Liver (tissue), 9 donors: ENCODE results near the gene E2F4. TPM values are rescaled to one million over a fixed set of nuclear protein-coding genes. Genes with fewer than 3 reads are reported as not detected.

Experiments
- DNase-seq: peaks from one replicate; pipeline ENCODE4 v3.0.0-alpha.2; 2017; ENCODE audit warnings: low spot score
- H3K27ac ChIP-seq, 2 donors: one replicate each; pipeline ENCODE4 v1.7.0; 2013; ENCODE audit warnings: inconsistent platforms in 2 of 2, low read length in 2 of 2, control low read depth in 1 of 2, low read depth in 1 of 2, mild to moderate bottlenecking in 1 of 2
- H3K27me3 ChIP-seq, 4 donors: one replicate each; pipeline versions ENCODE4 v1.6.1 to v1.7.0; 2013; ENCODE audit warnings: low read length in 3 of 4, inconsistent platforms in 1 of 4, mild to moderate bottlenecking in 1 of 4, moderate library complexity in 1 of 4; ENCODE audit not compliant: control insufficient read depth in 4 of 4, insufficient read depth in 4 of 4
- H3K36me3 ChIP-seq, 4 donors: one replicate each; pipeline versions ENCODE4 v1.6.1 to v1.7.0; 2013; ENCODE audit warnings: low read length in 3 of 4, mild to moderate bottlenecking in 3 of 4, low read depth in 1 of 4, moderate library complexity in 1 of 4; ENCODE audit not compliant: control insufficient read depth in 4 of 4, insufficient read depth in 3 of 4
- H3K4me1 ChIP-seq, 4 donors: one replicate each; pipeline versions ENCODE4 v1.6.1 to v1.7.0; 2013; ENCODE audit warnings: low read length in 3 of 4, mild to moderate bottlenecking in 3 of 4, moderate library complexity in 1 of 4; ENCODE audit not compliant: control insufficient read depth in 4 of 4, insufficient read depth in 4 of 4
- H3K4me3 ChIP-seq, 3 donors: one replicate each; pipeline versions ENCODE4 v1.6.1 to v1.7.0; 2013; ENCODE audit warnings: low read length in 3 of 3, control low read depth in 1 of 3, low read depth in 1 of 3, mild to moderate bottlenecking in 1 of 3
- H3K9ac ChIP-seq, 2 donors: one replicate each; pipeline ENCODE4 v1.7.0; 2013; ENCODE audit warnings: low read length in 2 of 2, mild to moderate bottlenecking in 2 of 2, moderate library complexity in 2 of 2, control low read depth in 1 of 2, low read depth in 1 of 2
- H3K9me3 ChIP-seq, 4 donors: one replicate each; pipeline versions ENCODE4 v1.6.1 to v1.7.0; 2013; ENCODE audit warnings: low read length in 3 of 4; ENCODE audit not compliant: control insufficient read depth in 4 of 4
- ATF3 ChIP-seq: IDR thresholded peaks from 2 replicates; pipeline ENCODE4 v1.6.1; 2016; ENCODE audit warnings: antibody characterized with exemption
- CTCF ChIP-seq: fragments of 150-350 bp; IDR thresholded peaks from 2 replicates; pipeline ENCODE4 v1.5.1; 2017; ENCODE audit warnings: improper control_type of control experiment, low read depth, low read length; ENCODE audit not compliant: missing input control
- EGR1 ChIP-seq, 2 donors: IDR thresholded peaks; 2 replicates each; pipeline ENCODE4 v1.6.1; 2016 to 2018; ENCODE audit warnings: antibody characterized with exemption in 2 of 2, low read depth in 2 of 2
- FOXA1 ChIP-seq: IDR thresholded peaks from 2 replicates; pipeline ENCODE4 v1.6.1; 2016; ENCODE audit warnings: antibody characterized with exemption
- FOXA2 ChIP-seq: IDR thresholded peaks from 2 replicates; pipeline ENCODE4 v1.6.1; 2016; ENCODE audit warnings: antibody characterized with exemption
- GABPA ChIP-seq, 2 donors: IDR thresholded peaks in 1 of 2; conservative IDR thresholded peaks in 1 of 2; 2 replicates each; pipeline ENCODE4 v1.6.1; 2016; ENCODE audit warnings: antibody characterized with exemption in 2 of 2, mild to moderate bottlenecking in 1 of 2, moderate library complexity in 1 of 2
- HNF4A ChIP-seq, 2 donors: conservative IDR thresholded peaks; 2 replicates each; pipeline ENCODE4 v1.6.1; 2016; ENCODE audit warnings: antibody characterized with exemption in 2 of 2, mild to moderate bottlenecking in 2 of 2
- HNF4G ChIP-seq: IDR thresholded peaks from 2 replicates; pipeline ENCODE4 v1.6.1; 2016; ENCODE audit warnings: antibody characterized with exemption
- JUND ChIP-seq, 2 donors: IDR thresholded peaks; 2 replicates each; pipeline ENCODE4 v1.6.1; 2016; ENCODE audit warnings: antibody characterized with exemption in 2 of 2
- MAX ChIP-seq: IDR thresholded peaks from 2 replicates; pipeline ENCODE4 v1.6.1; 2016; ENCODE audit warnings: antibody characterized with exemption
- NR2F2 ChIP-seq: IDR thresholded peaks from 2 replicates; pipeline ENCODE4 v1.6.1; 2016; ENCODE audit warnings: antibody characterized with exemption
- RAD21 ChIP-seq, 2 donors: IDR thresholded peaks; 2 replicates each; pipeline ENCODE4 v1.6.1; 2016; ENCODE audit warnings: antibody characterized with exemption in 2 of 2, mild to moderate bottlenecking in 2 of 2
- REST ChIP-seq: IDR thresholded peaks from 2 replicates; pipeline ENCODE4 v1.6.1; 2016; ENCODE audit warnings: antibody characterized with exemption, mild to moderate bottlenecking
- RXRA ChIP-seq, 2 donors: IDR thresholded peaks; 2 replicates each; pipeline ENCODE4 v1.6.1; 2017 to 2018; ENCODE audit warnings: antibody characterized with exemption in 2 of 2, mild to moderate bottlenecking in 1 of 2
- SP1 ChIP-seq: IDR thresholded peaks from 2 replicates; pipeline ENCODE4 v1.6.1; 2018; ENCODE audit warnings: antibody characterized with exemption, mild to moderate bottlenecking
- TAF1 ChIP-seq: conservative IDR thresholded peaks from 2 replicates; pipeline ENCODE4 v1.6.1; 2016; ENCODE audit warnings: antibody characterized with exemption, mild to moderate bottlenecking
- YY1 ChIP-seq: IDR thresholded peaks from 2 replicates; pipeline ENCODE4 v1.6.1; 2016; ENCODE audit warnings: antibody characterized with exemption, mild to moderate bottlenecking
- ZBTB33 ChIP-seq: IDR thresholded peaks from 2 replicates; pipeline ENCODE4 v1.6.1; 2016; ENCODE audit warnings: antibody characterized with exemption
- WGBS: extraction: QIAGEN DNeasy Blood & Tissue Kit; methylation state at CpG from one replicate; pipeline ENCODE4 v1.1.7; 2013; 5-methylcytosine and 5-hydroxymethylcytosine counted together
- polyA plus RNA-seq, 2 donors: library from polyadenylated mRNA; stranded (reverse) in 1 of 2; unstranded in 1 of 2; fragments of 200-250 nt in 1 of 2; fragments of >200 nt in 1 of 2; fragmentation: Nextera tagmentation in 1 of 2; extraction: Ambion mirVana in 1 of 2; gene quantifications; one replicate each; pipeline versions ENCODE4 v1.2.1 to v1.2.3, GENCODE V29; 2013 to 2015
- total RNA-seq, 2 donors: library from RNA; depleted of rRNA; stranded (reverse); fragments of >200 nt; gene quantifications; one replicate each; pipeline ENCODE4 v1.2.3, GENCODE V29; 2014
- donor health status: healthy.
- donor health status: healthy.
- donor health status: healthy.
- donor health status: healthy.
- donor health status: healthy.

Gene E2F4
- total and polyA plus RNA-seq, 4 donors = 18.1 to 107 (median 30.0) TPM

- peak; percentile 99 for DNase-seq
- no peaks in the 10 kb centered on the region for H3K27me3 ChIP-seq
- H3K36me3 ChIP-seq = peaks cover 7 to 19% (median 17%) of the 10 kb centered on the region in 4 donors
- peak within 1 kb of the TSS; percentile 84 to 93 for H3K9ac ChIP-seq
- TF ChIP-seq GABPA (IDR thresholded peaks at IDR 0.05 in 1 of 2, conservative IDR thresholded peaks at IDR 0.05 in 1 of 2) (peak; percentile 100), NR2F2 (peak; percentile 55), YY1 (peak; percentile 95), EGR1 (IDR thresholded peaks at IDR 0.05; ENCODE audit: low read depth in 2 of 2) (peak; percentile 93 to 97), TAF1 (no peak), ATF3 (no peak), HNF4G (no peak), ZBTB33 (peak; percentile 90), JUND (IDR thresholded peaks at IDR 0.05) (peak in 1 of 2 donors; percentile 23), FOXA2 (no peak), FOXA1 (peak; percentile 85), MAX (no peak), CTCF (peak; percentile 13), REST (peak; percentile 53), SP1 (peak; percentile 92), RXRA (IDR thresholded peaks at IDR 0.05) (peak; percentile 30 to 48), RAD21 (IDR thresholded peaks at IDR 0.05) (no peak), HNF4A (conservative IDR thresholded peaks at IDR 0.05) (peak in 1 of 2 donors; percentile 32)
- H3K4me3 ChIP-seq = peak within 1 kb of the TSS; percentile 81 to 98 (median 93)
- peak within 1 kb of the TSS; percentile 49 to 70 for H3K27ac ChIP-seq
- H3K9me3 ChIP-seq = no peaks in the 10 kb centered on the region
- H3K4me1 ChIP-seq = peaks cover 2 to 47% (median 30%) of the 10 kb centered on the region in 4 donors
- WGBS = under 1% methylated on average over 46 of the region's 46 CpGs
Measured at GRCh38 chr16:67226804-67227566, 35.0 kb downstream of the E2F4 start, which contains the start of gene TMEM208. TMEM208 (plus strand) TSS chr16:67227130; CDS start chr16:67227219, 89 bp downstream.
